Fibroblast of villous mesenchyme (primary cell): Measurements from ENCODE around the gene CTBP1. TPM values are rescaled to one million over a fixed set of nuclear protein-coding genes. Genes with fewer than 3 reads are reported as not detected.

ENCODE experiments used
- DNase-seq: peaks from one replicate; pipeline ENCODE4 v3.0.0-alpha.2; 2010; ENCODE audit warnings: low read depth
- H3K4me3 ChIP-seq: 2 replicates; pipeline ENCODE4 v1.5.1; 2011; ENCODE audit warnings: low read depth, mild to moderate bottlenecking, low read length
- total RNA-seq: library from RNA; depleted of rRNA; stranded (reverse); fragments of >200 nt; gene quantifications from 2 replicates; pipeline ENCODE4 v1.2.3, GENCODE V29; 2012
- TF ChIP-seq, protein P1 (sequence below): IDR thresholded peaks from 2 replicates; pipeline ENCODE4 v1.5.1; 2012; ENCODE audit warnings: low read depth, mild to moderate bottlenecking, low read length; ENCODE audit not compliant: insufficient read depth

CTBP1 gene
- total RNA-seq, 1 donor = 235 TPM

DNA sequence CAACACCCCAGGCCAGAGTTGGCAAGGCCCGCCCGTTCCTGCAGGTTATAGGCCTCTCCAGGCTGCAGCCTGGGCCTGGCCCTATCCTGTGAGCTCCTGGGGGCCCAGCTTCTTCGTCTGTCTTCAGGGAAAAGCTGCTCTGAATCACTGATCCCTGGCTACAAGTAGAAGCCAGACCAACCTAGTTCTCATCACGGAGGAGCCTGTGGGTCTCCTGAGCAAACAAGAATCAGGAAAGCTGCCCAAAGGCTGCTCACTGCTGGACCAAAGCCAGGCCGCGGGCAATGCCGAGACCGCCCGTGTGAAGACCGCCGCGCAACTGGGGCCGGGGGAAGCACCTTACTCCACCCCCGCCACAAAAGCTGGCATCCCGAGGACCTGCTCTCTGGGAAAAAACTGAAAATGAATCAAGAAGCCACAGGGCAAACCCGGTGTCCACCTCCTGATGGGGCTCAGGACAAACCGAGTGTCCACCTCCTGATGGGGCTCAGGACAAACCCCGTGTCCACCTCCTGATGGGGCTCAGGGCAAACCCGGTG is 12.8 kb downstream of the CTBP1 start:
- TF ChIP-seq, protein P1, sequence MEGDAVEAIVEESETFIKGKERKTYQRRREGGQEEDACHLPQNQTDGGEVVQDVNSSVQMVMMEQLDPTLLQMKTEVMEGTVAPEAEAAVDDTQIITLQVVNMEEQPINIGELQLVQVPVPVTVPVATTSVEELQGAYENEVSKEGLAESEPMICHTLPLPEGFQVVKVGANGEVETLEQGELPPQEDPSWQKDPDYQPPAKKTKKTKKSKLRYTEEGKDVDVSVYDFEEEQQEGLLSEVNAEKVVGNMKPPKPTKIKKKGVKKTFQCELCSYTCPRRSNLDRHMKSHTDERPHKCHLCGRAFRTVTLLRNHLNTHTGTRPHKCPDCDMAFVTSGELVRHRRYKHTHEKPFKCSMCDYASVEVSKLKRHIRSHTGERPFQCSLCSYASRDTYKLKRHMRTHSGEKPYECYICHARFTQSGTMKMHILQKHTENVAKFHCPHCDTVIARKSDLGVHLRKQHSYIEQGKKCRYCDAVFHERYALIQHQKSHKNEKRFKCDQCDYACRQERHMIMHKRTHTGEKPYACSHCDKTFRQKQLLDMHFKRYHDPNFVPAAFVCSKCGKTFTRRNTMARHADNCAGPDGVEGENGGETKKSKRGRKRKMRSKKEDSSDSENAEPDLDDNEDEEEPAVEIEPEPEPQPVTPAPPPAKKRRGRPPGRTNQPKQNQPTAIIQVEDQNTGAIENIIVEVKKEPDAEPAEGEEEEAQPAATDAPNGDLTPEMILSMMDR = no peak
- no peak for DNase-seq
- H3K4me3 ChIP-seq = no peak overlapping the region

DNA sequence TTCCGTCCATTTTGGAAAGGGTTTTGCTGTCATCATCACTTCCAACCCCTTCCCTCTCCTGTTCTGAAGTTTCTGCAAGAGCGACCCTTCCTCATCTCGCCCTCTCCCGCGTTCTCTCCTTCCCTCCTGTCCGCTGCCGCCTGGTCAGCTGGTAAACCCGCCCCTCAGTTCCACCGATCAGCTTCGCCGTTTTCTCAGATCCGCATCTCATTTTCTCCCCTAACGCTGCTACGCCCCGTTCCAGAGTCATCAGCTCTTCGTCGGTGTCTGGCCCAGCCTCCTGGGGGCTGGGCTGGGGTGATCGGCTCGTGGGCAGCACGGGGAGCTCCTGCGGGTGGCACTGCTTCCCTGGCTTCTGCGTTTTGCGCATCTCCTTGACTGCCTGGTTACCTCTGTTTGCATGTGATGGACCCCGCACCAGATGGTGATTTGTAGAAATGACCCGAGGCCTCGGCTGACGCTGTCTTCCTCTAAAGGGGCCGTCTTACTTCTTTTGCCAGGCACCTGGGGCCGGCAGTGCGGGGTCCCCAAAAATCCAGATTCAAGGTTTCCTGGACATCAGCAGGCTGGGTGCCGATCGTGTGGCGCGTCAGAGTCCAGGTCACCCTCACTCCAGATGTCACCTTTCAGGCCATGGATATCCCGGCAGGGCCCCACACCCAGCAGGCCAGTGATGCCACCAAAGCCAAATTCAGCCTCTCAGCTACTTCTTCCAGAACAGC is 13.4 kb downstream of the CTBP1 start:
- no peak for DNase-seq
- no peak overlapping the region for H3K4me3 ChIP-seq
- TF ChIP-seq, protein P1 = no peak

DNA sequence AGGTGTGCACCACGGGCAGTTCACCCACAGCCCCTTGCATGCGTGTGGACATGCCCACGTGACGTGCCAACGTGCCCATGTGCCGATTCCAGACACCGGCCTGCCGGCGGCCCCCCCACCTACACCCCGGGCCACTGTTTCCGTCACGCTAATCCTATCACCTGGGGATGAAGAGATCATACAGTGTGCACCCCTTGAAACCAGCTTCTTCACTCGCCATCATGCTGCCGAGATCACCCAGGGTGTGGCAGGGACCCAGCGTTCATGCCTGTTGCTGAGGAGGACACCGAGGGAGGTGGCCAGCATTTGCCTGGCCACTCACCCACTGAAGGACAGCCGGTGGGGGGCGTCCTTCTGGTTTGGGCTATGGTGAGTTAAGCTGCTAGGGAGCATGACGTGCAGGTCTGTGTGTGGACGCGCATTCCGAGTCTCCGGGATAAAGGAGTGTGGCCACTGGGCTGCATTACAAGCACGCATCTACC is 14.1 kb downstream of the CTBP1 start:
- TF ChIP-seq, protein P1 = no peak
- DNase-seq = no peak
- H3K4me3 ChIP-seq = no peak overlapping the region

DNA sequence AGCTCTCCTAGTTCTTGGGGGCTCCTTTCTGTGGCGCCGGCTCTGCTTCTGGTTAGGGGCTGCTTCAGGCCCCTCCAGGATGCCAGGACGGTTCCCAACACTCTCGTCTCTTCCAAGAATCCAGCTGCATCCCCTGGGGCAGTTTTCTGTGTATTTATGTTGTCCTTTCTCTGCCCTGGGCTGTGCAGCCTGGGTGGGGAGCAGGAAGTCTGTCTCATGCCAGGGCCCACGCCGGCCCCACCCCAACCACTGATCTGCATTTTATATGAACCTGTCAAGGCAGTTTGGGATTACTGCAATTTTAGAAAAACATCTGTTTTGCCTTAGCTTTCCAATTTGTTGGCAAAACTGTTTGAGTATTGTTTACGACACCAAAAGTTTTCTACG is 14.6 kb downstream of the CTBP1 start:
- peak; percentile 75 for DNase-seq
- TF ChIP-seq, protein P1 = no peak
- H3K4me3 ChIP-seq = no peak overlapping the region

DNA sequence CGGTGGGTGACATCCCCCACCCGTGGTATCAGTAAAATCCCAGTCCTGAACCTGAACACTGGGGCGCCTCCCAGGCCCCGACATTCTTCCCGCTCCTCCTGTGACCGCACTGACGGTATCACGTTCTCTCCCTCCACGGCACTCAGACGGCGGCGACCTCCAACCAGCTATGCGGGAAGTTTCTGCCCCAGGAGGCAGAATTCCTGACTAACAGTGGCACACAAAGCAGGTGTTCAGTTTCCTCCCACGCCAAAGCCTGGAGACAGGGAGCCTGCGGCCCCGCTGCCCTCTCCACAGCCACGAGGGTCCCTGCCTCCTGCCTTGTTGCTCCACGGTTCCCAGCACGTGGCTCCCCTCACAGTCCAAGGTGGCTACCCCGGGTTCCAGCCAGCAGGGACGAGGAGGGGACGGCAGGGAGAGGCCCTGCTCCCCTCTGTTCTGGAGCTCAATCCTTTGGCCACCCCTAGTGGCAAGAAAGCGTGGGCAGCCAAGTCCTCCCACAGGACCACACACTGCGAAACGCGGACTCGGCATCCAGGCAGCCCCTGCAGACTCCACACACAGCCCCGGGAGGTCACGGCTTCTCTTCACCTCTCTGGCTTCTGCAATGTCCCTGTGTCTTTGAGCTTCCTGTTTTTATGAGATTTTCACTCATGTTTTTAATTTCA is 15.2 kb downstream of the CTBP1 start:
- DNase-seq = peak; percentile 79
- TF ChIP-seq, protein P1 = peak; percentile 78

DNA sequence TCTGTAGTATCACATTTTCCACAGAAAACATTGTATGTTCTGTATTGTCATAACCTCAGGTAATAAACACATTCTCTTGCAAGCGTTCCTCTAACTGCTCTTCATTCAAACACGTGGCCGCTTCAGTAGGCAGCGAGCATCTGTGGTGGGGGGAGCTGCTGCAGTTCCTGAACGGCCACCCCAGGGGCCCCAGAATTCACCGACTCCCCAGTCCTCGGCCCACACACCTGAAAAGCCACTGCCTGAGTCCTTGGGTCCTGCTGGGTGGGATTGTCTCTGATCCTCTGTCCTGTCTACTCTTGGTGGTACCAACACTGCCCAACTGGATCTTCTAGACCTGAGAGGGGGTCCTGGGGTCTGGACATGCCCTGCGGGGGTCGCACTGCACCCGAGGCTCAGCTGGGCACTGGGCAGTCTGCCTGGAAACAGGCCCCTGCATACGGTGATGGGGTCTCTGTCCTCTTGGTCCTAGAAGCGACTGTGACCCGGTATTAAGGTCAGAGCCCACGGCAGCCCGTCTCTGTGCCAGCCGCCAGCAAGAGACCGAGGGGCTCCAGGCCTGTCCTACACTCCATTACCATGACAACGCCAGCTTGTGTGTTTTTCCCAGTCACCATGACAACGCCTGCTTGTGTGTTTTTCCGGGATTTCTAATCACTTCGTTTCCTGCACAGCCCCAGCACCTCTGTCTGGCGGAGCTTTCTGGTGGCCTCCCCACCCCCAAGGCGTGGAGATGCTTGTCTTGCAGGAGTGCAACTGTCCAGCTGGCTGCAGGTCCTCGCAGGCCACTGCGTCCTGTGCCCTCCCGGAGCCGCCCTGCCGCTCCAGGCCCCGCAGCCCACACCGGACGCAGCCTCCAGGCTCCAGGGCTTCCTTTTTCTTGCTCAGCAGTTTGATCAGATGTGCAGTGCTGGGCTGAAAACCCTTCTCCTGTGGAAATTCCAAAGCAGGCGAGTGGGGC is 16.0 kb downstream of the CTBP1 start:
- TF ChIP-seq, protein P1 = no peak
- DNase-seq = peak; percentile 65
- H3K4me3 ChIP-seq = no peak overlapping the region

More for the DNA sequence above, 15.2 kb downstream of the CTBP1 start:
- H3K4me3 ChIP-seq = no peak overlapping the region
